ENCODE measurements around the gene MGMT. TPM values are rescaled to one million over a fixed set of nuclear protein-coding genes. Genes with fewer than 3 reads are reported as not detected.

Gene MGMT
- total and polyA plus RNA-seq, 2 donors (not counting 3 experiments of a cell fraction or from before 2014, with no cell fraction given) = 15.0 to 15.2 TPM

DNA sequence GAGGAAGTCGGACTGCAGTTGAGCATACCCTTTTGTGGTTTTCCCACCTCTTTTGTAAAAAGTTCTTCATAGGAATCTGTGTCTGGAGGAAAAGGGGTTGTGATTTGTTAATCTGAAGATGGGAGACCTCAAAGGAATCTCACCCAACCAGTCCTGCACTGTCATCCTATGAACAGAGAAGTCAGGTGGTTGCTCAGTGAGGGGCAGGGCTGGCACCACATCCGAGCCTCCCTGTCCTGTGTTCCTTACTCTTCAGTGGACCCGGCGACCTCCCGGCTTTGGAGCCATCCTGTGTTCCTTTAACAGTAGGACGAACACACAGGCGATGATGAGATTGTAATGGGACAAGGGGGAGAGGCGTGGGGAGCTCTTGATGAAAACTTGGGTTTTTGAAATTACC is 2.8 kb upstream of the MGMT start:
- dilution Hi-C loops (cut with MboI; ENCODE audit: extremely low pct_ligation_motif_present, low sequenced_read_pairs) = no loop called here
- ChIA-PET POLR2A (no interaction called here), CTCF (no interaction called here)
- Histone ChIP-seq H3K27ac (ENCODE audit: insufficient read depth, low read depth, low read length) (no peak overlapping the region), H2AFZ (ENCODE audit: low read depth, low read length) (no peak overlapping the region), H3K4me3 (replicated peaks in 1 of 3; ENCODE audit: insufficient read depth in 1 of 3, low read depth in 1 of 3, low read length in 3 of 3) (no peak overlapping the region), H3K79me2 (ENCODE audit: control insufficient read depth, insufficient read depth, low read length) (no peaks in the 10 kb centered on the region), H4K20me1 (replicated peaks; ENCODE audit: control insufficient read depth, extremely low read depth, insufficient read depth, low read length) (no peaks in the 10 kb centered on the region), H3K27me3 (ENCODE audit: control insufficient read depth in 2 of 2, insufficient read depth in 2 of 2, low read length in 2 of 2) (no peaks in the 10 kb centered on the region), H3K36me3 (ENCODE audit: control insufficient read depth in 2 of 2, extremely low read depth in 1 of 2, insufficient read depth in 2 of 2, low read length in 2 of 2) (no peaks in the 10 kb centered on the region), H3K4me2 (ENCODE audit: insufficient read depth, low read length) (no peak overlapping the region), H3K4me1 (ENCODE audit: control insufficient read depth, extremely low read depth, insufficient read depth, low read length) (peaks cover 10% of the 10 kb centered on the region), H3K9me3 (replicated peaks; ENCODE audit: control insufficient read depth, insufficient read depth, low read length) (no peaks in the 10 kb centered on the region), H3K9me1 (replicated peaks; ENCODE audit: control insufficient read depth, extremely low read depth, insufficient read depth, low read length) (no peaks in the 10 kb centered on the region), H3K9ac (replicated peaks; ENCODE audit: extremely low read depth, insufficient read depth, low read length) (no peak overlapping the region)
- intact Hi-C loops (cut with micrococcal nuclease) = no loop called here
- DNase-seq (ENCODE audit: low read depth, low spot score) = no peak
- no TSS peak for BruUV-seq (replicated peaks)
- FAIRE-seq = no peak
- TF ChIP-seq, protein P1, sequence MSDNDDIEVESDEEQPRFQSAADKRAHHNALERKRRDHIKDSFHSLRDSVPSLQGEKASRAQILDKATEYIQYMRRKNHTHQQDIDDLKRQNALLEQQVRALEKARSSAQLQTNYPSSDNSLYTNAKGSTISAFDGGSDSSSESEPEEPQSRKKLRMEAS (IDR thresholded peaks at IDR 0.05; ENCODE audit: insufficient read depth, insufficient read length) = no peak
- TF ChIP-seq FOS (IDR thresholded peaks at IDR 0.05; ENCODE audit: borderline replicate concordance, insufficient read depth, low read length) = no peak
- no peak for TF ChIP-seq POLR2AphosphoS5 (IDR thresholded peaks at IDR 0.05; ENCODE audit: insufficient read depth, low read depth, low read length)
- no peak for TF ChIP-seq POLR2A (IDR thresholded peaks at IDR 0.05; ENCODE audit: low read depth, low read length)
- TF ChIP-seq MYC (IDR thresholded peaks at IDR 0.05; ENCODE audit: low read depth, low read length) = no peak
- TF ChIP-seq JUN (IDR thresholded peaks at IDR 0.05; ENCODE audit: borderline replicate concordance, insufficient read depth, insufficient read length, low read depth) = no peak
- TF ChIP-seq, protein P2, sequence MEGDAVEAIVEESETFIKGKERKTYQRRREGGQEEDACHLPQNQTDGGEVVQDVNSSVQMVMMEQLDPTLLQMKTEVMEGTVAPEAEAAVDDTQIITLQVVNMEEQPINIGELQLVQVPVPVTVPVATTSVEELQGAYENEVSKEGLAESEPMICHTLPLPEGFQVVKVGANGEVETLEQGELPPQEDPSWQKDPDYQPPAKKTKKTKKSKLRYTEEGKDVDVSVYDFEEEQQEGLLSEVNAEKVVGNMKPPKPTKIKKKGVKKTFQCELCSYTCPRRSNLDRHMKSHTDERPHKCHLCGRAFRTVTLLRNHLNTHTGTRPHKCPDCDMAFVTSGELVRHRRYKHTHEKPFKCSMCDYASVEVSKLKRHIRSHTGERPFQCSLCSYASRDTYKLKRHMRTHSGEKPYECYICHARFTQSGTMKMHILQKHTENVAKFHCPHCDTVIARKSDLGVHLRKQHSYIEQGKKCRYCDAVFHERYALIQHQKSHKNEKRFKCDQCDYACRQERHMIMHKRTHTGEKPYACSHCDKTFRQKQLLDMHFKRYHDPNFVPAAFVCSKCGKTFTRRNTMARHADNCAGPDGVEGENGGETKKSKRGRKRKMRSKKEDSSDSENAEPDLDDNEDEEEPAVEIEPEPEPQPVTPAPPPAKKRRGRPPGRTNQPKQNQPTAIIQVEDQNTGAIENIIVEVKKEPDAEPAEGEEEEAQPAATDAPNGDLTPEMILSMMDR (IDR thresholded peaks at IDR 0.05; ENCODE audit: extremely low read depth in 1 of 2, insufficient read depth in 1 of 2, low read depth in 1 of 2, low read length in 2 of 2) = no peak
- no peak for TF ChIP-seq GATA2 (IDR thresholded peaks at IDR 0.05; ENCODE audit: insufficient read depth, insufficient read length, low read depth, low read length)
- no peak for TF ChIP-seq EZH2 (IDR thresholded peaks at IDR 0.05; ENCODE audit: borderline replicate concordance, low read depth, low read length, severe bottlenecking)
